Uterus (tissue), 2 donors: ENCODE data around the gene EMP2.

Source experiments
- POLR2A ChIP-seq, 2 donors: fragments of 450-650 bp; IDR thresholded peaks; one replicate each; pipeline ENCODE4 v1.6.1; 2016; ENCODE audit warnings: antibody characterized with exemption in 2 of 2, mild to moderate bottlenecking in 1 of 2, moderate library complexity in 1 of 2
- TF ChIP-seq, protein P1 (sequence below), 4 experiments: fragments of 200-600 bp in 2 of 4; fragments of 450-650 bp in 2 of 4; sonication (generic) in 2 of 4; IDR thresholded peaks; one replicate each; pipeline ENCODE4 v1.5.1; 2016 to 2019; ENCODE audit warnings: antibody characterized with exemption in 4 of 4, mild to moderate bottlenecking in 2 of 4, moderate library complexity in 1 of 4

DNA sequence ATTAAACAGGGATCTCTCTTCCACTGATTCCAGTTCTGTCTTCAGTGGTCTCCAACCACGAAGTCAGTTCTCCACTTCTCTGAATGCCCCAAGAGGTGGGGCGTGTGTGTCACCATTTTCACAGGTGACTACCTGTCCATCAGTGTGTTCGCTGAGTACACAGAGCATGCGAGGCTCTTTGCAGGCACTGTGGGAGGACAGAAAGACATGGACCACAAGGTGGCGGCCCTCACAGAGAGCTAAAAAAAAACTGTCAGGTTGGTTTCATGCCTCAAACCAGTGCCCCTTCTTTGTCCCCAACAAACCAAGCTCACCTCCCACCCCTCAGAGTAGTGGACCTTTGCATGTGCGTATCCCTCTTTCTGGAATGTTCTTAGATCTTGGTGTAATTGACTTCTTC is 13.8 kb downstream of the EMP2 start:
- TF ChIP-seq, protein P1, sequence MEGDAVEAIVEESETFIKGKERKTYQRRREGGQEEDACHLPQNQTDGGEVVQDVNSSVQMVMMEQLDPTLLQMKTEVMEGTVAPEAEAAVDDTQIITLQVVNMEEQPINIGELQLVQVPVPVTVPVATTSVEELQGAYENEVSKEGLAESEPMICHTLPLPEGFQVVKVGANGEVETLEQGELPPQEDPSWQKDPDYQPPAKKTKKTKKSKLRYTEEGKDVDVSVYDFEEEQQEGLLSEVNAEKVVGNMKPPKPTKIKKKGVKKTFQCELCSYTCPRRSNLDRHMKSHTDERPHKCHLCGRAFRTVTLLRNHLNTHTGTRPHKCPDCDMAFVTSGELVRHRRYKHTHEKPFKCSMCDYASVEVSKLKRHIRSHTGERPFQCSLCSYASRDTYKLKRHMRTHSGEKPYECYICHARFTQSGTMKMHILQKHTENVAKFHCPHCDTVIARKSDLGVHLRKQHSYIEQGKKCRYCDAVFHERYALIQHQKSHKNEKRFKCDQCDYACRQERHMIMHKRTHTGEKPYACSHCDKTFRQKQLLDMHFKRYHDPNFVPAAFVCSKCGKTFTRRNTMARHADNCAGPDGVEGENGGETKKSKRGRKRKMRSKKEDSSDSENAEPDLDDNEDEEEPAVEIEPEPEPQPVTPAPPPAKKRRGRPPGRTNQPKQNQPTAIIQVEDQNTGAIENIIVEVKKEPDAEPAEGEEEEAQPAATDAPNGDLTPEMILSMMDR (IDR thresholded peaks at IDR 0.05), result no peak
- no peak for TF ChIP-seq POLR2A (IDR thresholded peaks at IDR 0.05)
